KMS-11 (cell line): ENCODE results near the gene LCP2.

Experiments
- H2AFZ ChIP-seq: fragments of 200-600 bp; sonication (generic); 2 replicates; pipeline ENCODE4 v1.6.1; 2016; ENCODE audit warnings: antibody characterized with exemption, mixed run types, low read depth
- H3K27ac ChIP-seq: fragments of 200-600 bp; sonication (generic); 2 replicates; pipeline ENCODE4 v1.6.1; 2016; ENCODE audit warnings: mild to moderate bottlenecking, mixed run types
- H3K27me3 ChIP-seq: fragments of 200-600 bp; sonication (generic); 2 replicates; pipeline ENCODE4 v1.6.1; 2017; ENCODE audit warnings: mild to moderate bottlenecking, low read depth, mixed run types, moderate library complexity; ENCODE audit not compliant: insufficient read depth
- H3K36me3 ChIP-seq: fragments of 200-600 bp; sonication (generic); 2 replicates; pipeline ENCODE4 v1.6.1; 2017; ENCODE audit warnings: mild to moderate bottlenecking, mixed run types; ENCODE audit not compliant: insufficient read depth
- H3K4me1 ChIP-seq: fragments of 200-600 bp; sonication (generic); 2 replicates; pipeline ENCODE4 v1.6.1; 2016; ENCODE audit warnings: mild to moderate bottlenecking, low read depth, mixed run types; ENCODE audit not compliant: poor library complexity, severe bottlenecking
- H3K4me2 ChIP-seq: fragments of 200-600 bp; sonication (generic); 2 replicates; pipeline ENCODE4 v1.7.0; 2016; ENCODE audit warnings: mild to moderate bottlenecking, mixed run types
- H3K4me3 ChIP-seq: fragments of 200-600 bp; sonication (generic); IDR thresholded peaks from 2 replicates; pipeline ENCODE4 v1.6.1; 2017; ENCODE audit warnings: low read depth, low read length, mixed read lengths; ENCODE audit not compliant: insufficient read depth
- H3K79me2 ChIP-seq: fragments of 200-600 bp; sonication (generic); 2 replicates; pipeline ENCODE4 v1.6.1; 2016; ENCODE audit warnings: low read depth, mixed run types; ENCODE audit not compliant: insufficient read depth
- H3K9ac ChIP-seq: fragments of 200-600 bp; sonication (generic); 2 replicates; pipeline ENCODE4 v1.6.1; 2016; ENCODE audit warnings: mild to moderate bottlenecking, mixed run types
- H4K20me1 ChIP-seq: fragments of 200-600 bp; sonication (generic); 2 replicates; pipeline ENCODE4 v1.6.1; 2016; ENCODE audit warnings: mild to moderate bottlenecking, mixed run types; ENCODE audit not compliant: insufficient read depth
- CTCF ChIP-seq: fragments of 200-600 bp; sonication (generic); conservative IDR thresholded peaks from 2 replicates; pipeline ENCODE4 v1.6.1; 2017; ENCODE audit warnings: low read depth, mild to moderate bottlenecking, antibody characterized with exemption, low read length, moderate library complexity, mixed read lengths

Gene LCP2

GRCh38 chr5:170254056-170254455, 43.5 kb downstream of the LCP2 start:
- Histone ChIP-seq H4K20me1 (no peaks in the 10 kb centered on the region), H3K27ac (no peak overlapping the region), H3K79me2 (no peaks in the 10 kb centered on the region), H3K4me1 (no peaks in the 10 kb centered on the region), H3K36me3 (no peaks in the 10 kb centered on the region), H2AFZ (no peak overlapping the region), H3K9ac (no peak overlapping the region), H3K4me3 (no peak overlapping the region), H3K4me2 (no peak overlapping the region), H3K27me3 (no peaks in the 10 kb centered on the region)
- TF ChIP-seq CTCF: no peak

- Histone ChIP-seq H3K79me2 (no peaks in the 10 kb centered on the region), H3K4me1 (no peaks in the 10 kb centered on the region), H3K27ac (no peak overlapping the region), H3K36me3 (no peaks in the 10 kb centered on the region), H3K27me3 (no peaks in the 10 kb centered on the region), H4K20me1 (no peaks in the 10 kb centered on the region), H3K9ac (no peak overlapping the region), H3K4me2 (no peak overlapping the region), H2AFZ (no peak overlapping the region), H3K4me3 (no peak overlapping the region)
- TF ChIP-seq CTCF: no peak
Observed at GRCh38 chr5:170252720-170253350, 44.7 kb downstream of the LCP2 start.

GRCh38 chr5:170252109-170252508, 45.5 kb downstream of the LCP2 start:
- Histone ChIP-seq H4K20me1 (no peaks in the 10 kb centered on the region), H3K4me3 (no peak overlapping the region), H3K27me3 (no peaks in the 10 kb centered on the region), H3K4me2 (no peak overlapping the region), H3K36me3 (no peaks in the 10 kb centered on the region), H3K79me2 (no peaks in the 10 kb centered on the region), H3K9ac (no peak overlapping the region), H3K4me1 (no peaks in the 10 kb centered on the region), H3K27ac (no peak overlapping the region), H2AFZ (no peak overlapping the region)
- TF ChIP-seq CTCF: no peak

GRCh38 chr5:170251462-170251861, 46.1 kb downstream of the LCP2 start:
- H2AFZ ChIP-seq: no peak overlapping the region

More at GRCh38 chr5:170251462-170251861, 46.1 kb downstream of the LCP2 start:
- Histone ChIP-seq H3K79me2 (no peaks in the 10 kb centered on the region), H3K27me3 (no peaks in the 10 kb centered on the region), H3K27ac (no peak overlapping the region), H3K4me3 (no peak overlapping the region), H3K4me2 (no peak overlapping the region), H4K20me1 (no peaks in the 10 kb centered on the region), H3K36me3 (no peaks in the 10 kb centered on the region), H3K4me1 (no peaks in the 10 kb centered on the region), H3K9ac (no peak overlapping the region)
- TF ChIP-seq CTCF: no peak
